Vagina (tissue), 2 donors: ENCODE results near the gene CERS1.

Experiments
- POLR2A ChIP-seq, 2 donors: fragments of 450-650 bp; IDR thresholded peaks; one replicate each; pipeline ENCODE4 v1.6.1; 2017; ENCODE audit warnings: antibody characterized with exemption in 2 of 2, mild to moderate bottlenecking in 2 of 2, moderate library complexity in 2 of 2
- POLR2AphosphoS5 ChIP-seq, 2 donors: sonication (generic); formaldehyde crosslinking; IDR thresholded peaks; one replicate each; pipeline ENCODE4 v1.9.0; 2017; ENCODE audit warnings: antibody characterized with exemption in 2 of 2, mild to moderate bottlenecking in 2 of 2, low read depth in 1 of 2; ENCODE audit not compliant: insufficient read depth in 1 of 2
- TF ChIP-seq, protein P1 (sequence below), 3 experiments: fragments of 450-650 bp in 2 of 3; fragments of 200-600 bp in 1 of 3; sonication (generic) in 1 of 3; IDR thresholded peaks; one replicate each; pipeline ENCODE4 v1.5.1; 2017 to 2019; ENCODE audit warnings: antibody characterized with exemption in 3 of 3, mild to moderate bottlenecking in 2 of 3, moderate library complexity in 2 of 3

DNA sequence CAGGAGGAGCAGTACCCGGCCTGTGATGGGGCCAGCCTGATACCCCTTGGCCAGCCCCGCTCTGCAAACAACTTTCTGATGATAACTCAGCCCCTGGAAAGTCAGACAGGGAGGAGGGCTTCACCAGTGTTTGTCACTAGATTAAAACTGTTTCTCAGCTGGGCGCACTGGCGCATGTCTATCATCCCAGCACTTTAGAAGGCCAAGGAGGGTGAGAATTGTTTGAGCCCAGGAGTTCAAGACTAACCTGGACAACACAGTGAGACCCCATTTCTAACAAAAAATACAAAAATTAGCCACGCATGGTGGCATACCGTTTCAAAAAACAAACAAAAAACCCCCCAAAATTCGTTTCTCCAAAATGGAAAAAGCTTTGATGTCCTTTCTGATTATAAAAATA lies 5.5 kb upstream of the CERS1 start:
- TF ChIP-seq, protein P1, sequence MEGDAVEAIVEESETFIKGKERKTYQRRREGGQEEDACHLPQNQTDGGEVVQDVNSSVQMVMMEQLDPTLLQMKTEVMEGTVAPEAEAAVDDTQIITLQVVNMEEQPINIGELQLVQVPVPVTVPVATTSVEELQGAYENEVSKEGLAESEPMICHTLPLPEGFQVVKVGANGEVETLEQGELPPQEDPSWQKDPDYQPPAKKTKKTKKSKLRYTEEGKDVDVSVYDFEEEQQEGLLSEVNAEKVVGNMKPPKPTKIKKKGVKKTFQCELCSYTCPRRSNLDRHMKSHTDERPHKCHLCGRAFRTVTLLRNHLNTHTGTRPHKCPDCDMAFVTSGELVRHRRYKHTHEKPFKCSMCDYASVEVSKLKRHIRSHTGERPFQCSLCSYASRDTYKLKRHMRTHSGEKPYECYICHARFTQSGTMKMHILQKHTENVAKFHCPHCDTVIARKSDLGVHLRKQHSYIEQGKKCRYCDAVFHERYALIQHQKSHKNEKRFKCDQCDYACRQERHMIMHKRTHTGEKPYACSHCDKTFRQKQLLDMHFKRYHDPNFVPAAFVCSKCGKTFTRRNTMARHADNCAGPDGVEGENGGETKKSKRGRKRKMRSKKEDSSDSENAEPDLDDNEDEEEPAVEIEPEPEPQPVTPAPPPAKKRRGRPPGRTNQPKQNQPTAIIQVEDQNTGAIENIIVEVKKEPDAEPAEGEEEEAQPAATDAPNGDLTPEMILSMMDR (IDR thresholded peaks at IDR 0.05): no peak
- TF ChIP-seq POLR2A (IDR thresholded peaks at IDR 0.05): no peak
- TF ChIP-seq POLR2AphosphoS5 (IDR thresholded peaks at IDR 0.05; ENCODE audit: insufficient read depth in 1 of 2, low read depth in 1 of 2): no peak
